PC-3 (cell line): ENCODE data around the gene ANKRD13C.

Source experiments
- CTCF ChIP-seq: fragments of 300-600 bp; sonication (generic); conservative IDR thresholded peaks from 2 replicates; pipeline ENCODE4 v1.5.1; 2017; ENCODE audit warnings: antibody characterized with exemption, low read depth, mild to moderate bottlenecking, low read length
- EZH2 ChIP-seq: fragments of 300-600 bp; sonication (generic); IDR thresholded peaks from one replicate; pipeline ENCODE4 v1.6.1; 2017; ENCODE audit warnings: antibody characterized with exemption, mild to moderate bottlenecking, low read length; ENCODE audit not compliant: unreplicated experiment
- EZH2phosphoT487 ChIP-seq: fragments of 300-600 bp; sonication (generic); IDR thresholded peaks from 2 replicates; pipeline ENCODE4 v1.6.1; 2018; ENCODE audit warnings: mild to moderate bottlenecking, antibody characterized with exemption, low read length, borderline replicate concordance

GRCh38 chr1:70265946-70266345 lies 88.6 kb downstream of the ANKRD13C start:
- no peak for TF ChIP-seq CTCF
- TF ChIP-seq EZH2, result no peak
- TF ChIP-seq EZH2phosphoT487, result no peak
